Peyer's patch (tissue), 4 donors: ENCODE results near the gene TTLL4.

Experiments used
- POLR2A ChIP-seq, 2 donors: fragments of 450-650 bp; IDR thresholded peaks; one replicate each; pipeline ENCODE4 v1.5.1; 2017; ENCODE audit warnings: antibody characterized with exemption in 2 of 2, mild to moderate bottlenecking in 2 of 2, moderate library complexity in 2 of 2
- TF ChIP-seq, protein P1 (sequence below), 6 experiments: fragments of 450-650 bp in 4 of 6; fragments of 200-600 bp in 2 of 6; sonication (generic) in 1 of 6; IDR thresholded peaks; one replicate each; pipeline ENCODE4 v1.5.1; 2017 to 2019; ENCODE audit warnings: antibody characterized with exemption in 6 of 6, mild to moderate bottlenecking in 3 of 6, moderate library complexity in 1 of 6

DNA sequence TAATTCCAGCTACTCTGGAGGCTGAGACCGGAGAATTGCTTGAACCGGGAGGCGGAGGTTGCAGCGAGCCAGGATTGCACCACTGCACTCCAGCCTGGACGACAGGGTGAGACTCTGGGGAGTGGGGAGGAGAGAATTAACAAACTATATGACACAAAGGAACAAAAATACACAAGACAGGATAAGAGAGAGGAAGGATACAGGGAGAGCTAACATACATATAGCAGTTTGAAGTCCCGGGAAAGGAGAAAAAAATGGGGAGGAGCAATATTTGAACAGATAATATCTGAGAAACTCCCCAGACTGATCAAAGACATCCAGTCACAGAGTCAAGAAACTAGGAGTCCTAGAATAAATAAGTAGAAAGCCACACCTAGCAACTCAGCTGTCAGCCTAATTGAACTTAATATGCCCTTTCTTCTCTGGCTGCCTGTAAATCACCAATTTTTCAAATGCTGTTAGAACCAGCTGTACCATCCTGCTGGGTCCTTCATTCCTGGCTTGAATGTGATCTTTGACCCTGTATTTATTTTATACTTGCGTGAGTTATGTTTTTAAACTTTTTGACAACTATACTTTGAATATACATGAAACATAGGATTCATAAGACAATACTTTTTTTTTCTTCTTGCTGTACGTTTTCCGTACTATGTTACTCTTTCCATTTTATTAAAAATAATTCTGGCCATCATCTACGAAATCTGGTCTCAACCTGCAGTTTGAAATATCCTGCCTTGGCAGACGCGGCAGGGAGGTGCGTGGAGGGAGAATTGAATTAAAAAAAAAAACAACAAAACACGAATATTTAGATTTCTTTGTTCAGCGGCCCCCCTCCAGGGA lies 70.4 kb downstream of the TTLL4 start:
- TF ChIP-seq, protein P1, sequence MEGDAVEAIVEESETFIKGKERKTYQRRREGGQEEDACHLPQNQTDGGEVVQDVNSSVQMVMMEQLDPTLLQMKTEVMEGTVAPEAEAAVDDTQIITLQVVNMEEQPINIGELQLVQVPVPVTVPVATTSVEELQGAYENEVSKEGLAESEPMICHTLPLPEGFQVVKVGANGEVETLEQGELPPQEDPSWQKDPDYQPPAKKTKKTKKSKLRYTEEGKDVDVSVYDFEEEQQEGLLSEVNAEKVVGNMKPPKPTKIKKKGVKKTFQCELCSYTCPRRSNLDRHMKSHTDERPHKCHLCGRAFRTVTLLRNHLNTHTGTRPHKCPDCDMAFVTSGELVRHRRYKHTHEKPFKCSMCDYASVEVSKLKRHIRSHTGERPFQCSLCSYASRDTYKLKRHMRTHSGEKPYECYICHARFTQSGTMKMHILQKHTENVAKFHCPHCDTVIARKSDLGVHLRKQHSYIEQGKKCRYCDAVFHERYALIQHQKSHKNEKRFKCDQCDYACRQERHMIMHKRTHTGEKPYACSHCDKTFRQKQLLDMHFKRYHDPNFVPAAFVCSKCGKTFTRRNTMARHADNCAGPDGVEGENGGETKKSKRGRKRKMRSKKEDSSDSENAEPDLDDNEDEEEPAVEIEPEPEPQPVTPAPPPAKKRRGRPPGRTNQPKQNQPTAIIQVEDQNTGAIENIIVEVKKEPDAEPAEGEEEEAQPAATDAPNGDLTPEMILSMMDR (IDR thresholded peaks at IDR 0.05) = no peak
- TF ChIP-seq POLR2A (IDR thresholded peaks at IDR 0.05) = peak in 1 of 2 donors; percentile 34
